Body of pancreas (tissue), 4 donors: Measurements from ENCODE around the gene SH3TC1. TPM values are rescaled to one million over a fixed set of nuclear protein-coding genes. Genes with fewer than 3 reads are reported as not detected.

Experiments
- ATAC-seq: fragments of 150-250 bp; one replicate; pipeline ENCODE4 v1.9.1; 2016
- DNase-seq, 4 donors: peaks; one replicate each; pipeline ENCODE4 v3.0.0-alpha.2; 2019
- H3K27ac ChIP-seq, 4 donors: fragments of 200-600 bp; sonication (generic); 1 replicate in 3 of 4; 2 replicates in 1 of 4; pipeline versions ENCODE4 v1.5.1 to v1.6.1; 2016 to 2019; ENCODE audit warnings: mild to moderate bottlenecking in 1 of 4, mixed read lengths in 1 of 4, moderate library complexity in 1 of 4
- H3K27me3 ChIP-seq, 2 donors: fragments of 200-600 bp; sonication (generic); one replicate each; pipeline ENCODE4 v1.6.0; 2016; ENCODE audit warnings: mild to moderate bottlenecking in 1 of 2
- H3K36me3 ChIP-seq, 2 donors: fragments of 200-600 bp; sonication (generic); replicated peaks in 1 of 2; 2 replicates each; pipeline ENCODE4 v1.5.1; 2016; ENCODE audit warnings: low read depth in 2 of 2; ENCODE audit not compliant: insufficient read depth in 1 of 2
- H3K4me1 ChIP-seq: fragments of 200-600 bp; sonication (generic); one replicate; pipeline ENCODE4 v1.6.0; 2016
- H3K4me3 ChIP-seq, 2 donors: fragments of 200-600 bp; sonication (generic); 1 replicate in 1 of 2; 2 replicates in 1 of 2; pipeline ENCODE4 v1.5.1; 2016 to 2019
- H3K9me3 ChIP-seq, 3 donors: fragments of 200-600 bp; sonication (generic); 1 replicate in 2 of 3; 2 replicates in 1 of 3; pipeline ENCODE4 v1.5.1; 2016
- CTCF ChIP-seq, 7 experiments: fragments of 450-650 bp in 4 of 7; fragments of 200-600 bp in 3 of 7; sonication (generic) in 3 of 7; IDR thresholded peaks; one replicate each; pipeline ENCODE4 v1.5.1; 2016 to 2019; ENCODE audit warnings: antibody characterized with exemption in 7 of 7
- POLR2A ChIP-seq, 3 donors: fragments of 450-650 bp; IDR thresholded peaks; one replicate each; pipeline ENCODE4 v1.6.1; 2016; ENCODE audit warnings: antibody characterized with exemption in 3 of 3, mild to moderate bottlenecking in 2 of 3
- WGBS, 2 donors: methylation state at CpG; one replicate each; pipeline ENCODE4 v1.1.5; 2017; 5-methylcytosine and 5-hydroxymethylcytosine counted together
- intact Hi-C: fragments of 100-400 bp; cut with DNase I; formaldehyde crosslinking; loops from one replicate; pipeline ENCODE4 v1.15.1; 2023
- total RNA-seq, 2 donors: library from RNA; depleted of rRNA; stranded (reverse); fragments of >200 nt; gene quantifications; one replicate each; pipeline ENCODE4 v1.1.0, GENCODE V29; 2016

Gene SH3TC1
- total RNA-seq, 2 donors from 2014 or later, result 31.1 to 103 TPM

GRCh38 chr4:8209181-8209874, 10.2 kb downstream of the SH3TC1 start:
- ATAC-seq, result no peak
- DNase-seq, result no peak
- no peaks in the 10 kb centered on the region for H3K36me3 ChIP-seq

GRCh38 chr4:8210010-8210409, 10.9 kb downstream of the SH3TC1 start:
- TF ChIP-seq CTCF (IDR thresholded peaks at IDR 0.05) (no peak), POLR2A (IDR thresholded peaks at IDR 0.05) (no peak)
- Histone ChIP-seq H3K27me3 (no peaks in the 10 kb centered on the region), H3K9me3 (no peaks in the 10 kb centered on the region), H3K4me1 (peaks cover 3% of the 10 kb centered on the region), H3K36me3 (no peaks in the 10 kb centered on the region), H3K27ac (no peak overlapping the region), H3K4me3 (no peak overlapping the region)
- ATAC-seq, result no peak
- intact Hi-C loops, result no loop called here
- no peak for DNase-seq
- 83 to 87% methylated on average over 8 to 12 of the region's 12 CpGs for WGBS, 2 donors

More at GRCh38 chr4:8209181-8209874, 10.2 kb downstream of the SH3TC1 start:
- intact Hi-C loops, result no loop called here
- Histone ChIP-seq H3K4me3 (no peak overlapping the region), H3K27ac (no peak overlapping the region), H3K9me3 (no peaks in the 10 kb centered on the region), H3K4me1 (no peaks in the 10 kb centered on the region), H3K27me3 (no peaks in the 10 kb centered on the region)
- TF ChIP-seq CTCF (IDR thresholded peaks at IDR 0.05) (no peak), POLR2A (IDR thresholded peaks at IDR 0.05) (no peak)
- WGBS, 2 donors, result 84 to 95% methylated on average over 10 to 21 of the region's 21 CpGs

- Histone ChIP-seq H3K27me3 (no peaks in the 10 kb centered on the region), H3K4me1 (peaks cover 7% of the 10 kb centered on the region), H3K9me3 (no peaks in the 10 kb centered on the region), H3K4me3 (no peak overlapping the region), H3K36me3 (peaks cover 0 to 2% of the 10 kb centered on the region in 2 donors), H3K27ac (no peak overlapping the region)
- DNase-seq, result no peak
- 91 to 92% methylated on average over 5 of the region's 5 CpGs for WGBS, 2 donors
- intact Hi-C loops, result no loop called here
- TF ChIP-seq CTCF (IDR thresholded peaks at IDR 0.05) (no peak), POLR2A (IDR thresholded peaks at IDR 0.05) (no peak)
- no peak for ATAC-seq
Measured at GRCh38 chr4:8210616-8211015, 11.5 kb downstream of the SH3TC1 start.

GRCh38 chr4:8211251-8211650, 12.2 kb downstream of the SH3TC1 start:
- Histone ChIP-seq H3K4me1 (peaks cover 7% of the 10 kb centered on the region), H3K27ac (no peak overlapping the region), H3K9me3 (no peaks in the 10 kb centered on the region), H3K27me3 (no peaks in the 10 kb centered on the region), H3K36me3 (peaks cover 0 to 7% of the 10 kb centered on the region in 2 donors), H3K4me3 (no peak overlapping the region)
- TF ChIP-seq POLR2A (IDR thresholded peaks at IDR 0.05) (no peak), CTCF (IDR thresholded peaks at IDR 0.05) (no peak)
- ATAC-seq (no peak), DNase-seq (no peak)
- 59 to 80% methylated on average over 2 to 7 of the region's 8 CpGs for WGBS, 2 donors
- intact Hi-C loops, result no loop called here
